WI38 (cell line): ENCODE results near the gene TRIM71.

Source experiments
- H3K4me3 ChIP-seq: 2 replicates; pipeline ENCODE4 v1.5.1; 2011; ENCODE audit warnings: low read depth, mild to moderate bottlenecking, control low read depth, low read length
- CTCF ChIP-seq: IDR thresholded peaks from 2 replicates; pipeline ENCODE4 v1.5.1; 2012; ENCODE audit warnings: low read depth, mild to moderate bottlenecking, control low read depth, low read length

The TRIM71 gene

GRCh38 chr3:32832193-32832592 lies 14.4 kb downstream of the TRIM71 start:
- no peak overlapping the region for H3K4me3 ChIP-seq
- TF ChIP-seq CTCF, result no peak

DNA sequence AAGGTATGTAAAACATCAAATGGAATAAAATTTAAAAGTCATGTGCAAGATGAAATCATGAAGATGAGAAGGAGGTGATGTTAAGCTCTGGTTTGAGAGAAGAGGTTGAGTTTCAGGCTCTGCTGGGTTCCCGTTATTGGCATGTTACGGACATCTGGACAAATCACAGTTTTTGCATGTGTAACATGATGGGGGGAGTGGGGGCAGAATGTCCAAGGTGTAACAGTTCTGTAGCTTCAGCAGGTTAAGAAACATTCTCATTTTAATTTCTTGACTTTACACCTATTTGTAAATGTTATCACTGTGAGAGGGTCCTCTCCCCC lies 17.2 kb downstream of the TRIM71 start:
- no peak overlapping the region for H3K4me3 ChIP-seq
- TF ChIP-seq CTCF, result no peak

GRCh38 chr3:32835961-32836360 lies 18.2 kb downstream of the TRIM71 start:
- no peak for TF ChIP-seq CTCF

DNA sequence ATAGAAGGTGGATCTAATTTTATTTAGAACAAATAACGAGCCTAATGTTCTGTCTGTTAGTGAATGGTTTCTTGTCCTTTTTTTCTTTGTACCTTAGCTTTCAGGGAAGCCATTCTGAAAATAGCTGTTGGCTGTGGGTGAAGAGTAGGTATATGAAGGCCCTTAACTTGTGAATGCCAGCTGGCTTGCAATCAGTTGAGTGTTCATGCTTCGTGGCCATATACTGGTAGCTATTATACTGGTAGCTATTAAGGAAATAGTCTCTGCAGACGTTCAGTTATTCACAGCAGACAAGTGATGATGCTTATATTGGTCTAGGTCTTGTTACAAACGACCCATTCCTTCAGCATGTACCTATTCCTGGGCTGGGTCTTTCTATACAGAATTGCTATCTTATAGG lies 18.8 kb downstream of the TRIM71 start:
- TF ChIP-seq CTCF, result no peak
- H3K4me3 ChIP-seq, result no peak overlapping the region

More at GRCh38 chr3:32835961-32836360, 18.2 kb downstream of the TRIM71 start:
- no peak overlapping the region for H3K4me3 ChIP-seq

- H3K4me3 ChIP-seq, result no peak overlapping the region
- no peak for TF ChIP-seq CTCF
Measured at GRCh38 chr3:32837366-32837765, 19.6 kb downstream of the TRIM71 start.

DNA sequence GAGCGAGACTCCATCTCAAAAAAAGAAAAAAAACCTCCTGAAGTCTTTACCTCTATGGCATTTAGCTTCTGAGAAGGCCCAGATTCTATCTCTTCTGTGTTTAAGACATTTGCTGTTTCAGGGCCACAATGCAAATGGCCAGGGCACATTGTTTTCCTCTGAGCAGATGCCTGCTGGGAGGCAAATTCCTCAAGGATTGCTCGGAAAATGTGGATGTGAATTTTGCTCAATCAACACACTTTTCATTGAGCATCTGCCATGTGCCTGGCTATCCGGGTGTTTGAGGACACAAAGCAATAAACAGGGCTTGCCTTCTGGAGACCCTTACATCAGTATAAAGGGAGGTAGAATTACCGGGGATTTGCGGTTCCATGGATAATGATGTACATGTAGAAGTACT lies 20.0 kb downstream of the TRIM71 start:
- H3K4me3 ChIP-seq, result no peak overlapping the region

DNA sequence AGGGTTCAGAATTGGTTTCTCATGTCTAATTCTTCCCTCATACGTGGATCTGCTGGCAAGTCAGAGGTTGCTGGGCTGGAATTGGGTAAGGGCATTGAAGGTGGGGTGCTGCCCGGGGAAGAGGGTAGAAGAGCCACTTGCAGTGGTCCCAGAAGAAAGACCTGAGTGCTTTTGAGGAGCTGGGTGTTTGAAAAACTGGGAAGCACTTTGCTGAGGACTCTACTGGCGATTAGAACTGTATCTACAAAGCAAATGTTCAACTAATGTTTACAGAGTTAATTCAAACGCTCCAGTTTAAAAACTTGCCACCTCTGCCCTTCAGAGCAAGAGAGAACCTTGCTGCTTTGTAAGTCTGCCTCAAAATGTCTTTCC lies 21.9 kb downstream of the TRIM71 start:
- TF ChIP-seq CTCF, result no peak

More for the DNA sequence above, 20.0 kb downstream of the TRIM71 start:
- no peak for TF ChIP-seq CTCF

More for the DNA sequence above, 21.9 kb downstream of the TRIM71 start:
- H3K4me3 ChIP-seq, result no peak overlapping the region
